NCI-H748 (cell line): ENCODE data around the gene PLEKHG3.

Experiments
- DNase-seq: peaks from one replicate; lab custom pipeline; 2025; ENCODE audit not compliant: unreplicated experiment; lab: John Stamatoyannopoulos, UW

PLEKHG3 gene

GRCh38 chr14:64762044-64763034, 58.1 kb downstream of the PLEKHG3 start:
- DNase-seq = peak; percentile 96

GRCh38 chr14:64763085-64763782, 59.0 kb downstream of the PLEKHG3 start:
- DNase-seq = no peak

DNA sequence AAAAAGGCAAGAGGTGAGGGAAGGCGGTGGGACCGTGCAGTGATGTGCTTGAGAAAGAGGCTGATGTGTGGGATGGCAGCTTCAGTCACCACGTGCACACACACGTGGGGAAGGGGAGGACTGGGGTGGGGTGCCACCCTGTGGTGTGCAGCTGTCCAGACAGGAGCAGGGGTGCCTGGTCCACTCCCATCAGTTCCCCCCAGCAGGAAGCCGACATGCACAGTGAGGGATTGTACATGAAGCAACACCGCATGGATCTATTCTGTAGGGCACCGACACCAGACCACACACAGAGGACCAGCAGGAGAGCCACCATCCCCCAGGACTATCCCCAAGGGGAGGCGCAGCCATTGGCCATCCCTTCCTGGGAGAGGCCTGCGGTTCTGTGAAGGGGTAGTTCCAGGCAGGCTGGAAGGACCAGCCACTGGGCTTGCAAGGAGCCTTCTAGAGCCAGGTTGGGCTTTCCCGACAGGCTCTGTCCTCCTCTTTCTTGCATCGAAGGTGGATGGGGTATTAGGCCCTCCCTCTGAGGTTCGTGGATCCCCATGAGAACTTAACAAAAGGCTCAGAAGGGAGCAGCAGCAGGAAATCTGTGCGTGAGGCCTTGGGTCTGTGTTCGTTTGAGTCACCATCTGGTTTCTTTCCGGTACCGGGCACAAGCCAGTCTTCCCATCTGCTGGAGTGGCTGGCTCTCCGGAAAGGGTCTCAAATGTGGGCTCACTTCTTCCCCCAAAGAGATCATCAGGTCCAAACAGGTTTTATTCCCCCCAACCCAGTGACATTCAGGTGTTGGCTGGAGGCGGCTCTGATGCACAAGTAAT, 59.8 kb downstream of the PLEKHG3 start:
- no peak for DNase-seq

- peak; percentile 72 for DNase-seq
Measured at GRCh38 chr14:64764641-64765520, 60.7 kb downstream of the PLEKHG3 start.

DNA sequence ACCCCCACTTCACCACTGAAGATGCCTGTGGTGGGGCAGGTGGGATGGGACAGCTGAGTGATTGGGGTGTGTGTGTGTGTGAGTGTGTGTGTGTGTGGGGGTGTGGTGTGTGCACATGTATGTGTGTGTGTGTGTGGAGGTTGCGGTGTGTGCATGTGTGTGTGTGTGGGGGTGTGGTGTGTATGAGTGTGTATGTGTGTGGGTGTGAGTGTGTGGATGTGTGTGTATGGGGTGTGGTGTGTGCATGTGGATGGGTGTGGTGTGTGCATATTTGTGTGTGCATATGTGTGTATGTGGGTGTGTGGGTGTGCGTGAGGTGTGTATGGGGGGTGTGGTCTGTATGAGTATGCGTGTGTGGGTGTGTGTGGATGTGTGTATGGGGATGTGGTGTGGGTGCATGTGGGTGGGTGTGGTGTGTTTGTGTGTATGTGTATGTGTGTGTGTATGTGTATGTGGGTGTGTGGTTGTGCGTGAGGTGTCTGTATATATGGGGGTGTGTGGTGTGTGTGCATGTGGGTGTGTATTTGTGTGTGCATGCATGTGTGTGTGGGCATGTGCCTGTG, 61.6 kb downstream of the PLEKHG3 start:
- DNase-seq = no peak

DNA sequence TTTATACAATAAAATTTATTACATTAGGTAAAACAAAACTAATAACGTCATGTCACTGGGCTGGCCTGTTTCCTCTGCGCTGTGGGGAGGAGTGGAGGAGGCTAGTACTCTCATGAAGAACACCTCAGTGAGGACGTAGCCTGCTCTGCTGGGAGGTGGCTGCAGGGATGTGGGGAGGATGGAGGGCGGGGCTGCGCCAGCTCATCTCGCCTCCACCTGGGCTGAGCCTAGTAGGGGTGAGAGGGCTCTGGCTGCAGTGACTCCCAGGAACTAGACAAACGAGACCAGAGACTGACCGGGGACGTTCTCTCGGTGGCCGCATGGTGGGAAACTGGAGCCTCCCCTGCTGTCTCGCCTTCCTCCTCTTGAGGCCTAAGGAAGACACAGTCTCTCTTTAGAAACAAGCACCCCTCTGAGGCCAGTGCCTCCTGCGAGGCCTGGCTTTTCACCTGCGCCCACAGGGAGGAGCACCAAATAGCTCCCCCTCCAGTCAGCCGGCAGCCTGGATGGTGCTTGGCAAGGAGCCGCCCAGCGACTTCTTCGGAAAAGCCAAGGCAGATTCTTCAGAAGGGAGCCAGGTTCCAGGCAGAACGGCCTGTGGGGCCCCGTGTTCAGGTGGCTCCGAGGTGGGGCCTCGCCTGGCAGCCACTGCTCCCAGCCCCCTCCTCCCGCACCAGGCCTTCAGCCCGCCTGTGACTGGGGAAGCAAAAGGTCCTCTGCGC, 62.4 kb downstream of the PLEKHG3 start:
- DNase-seq = no peak

DNA sequence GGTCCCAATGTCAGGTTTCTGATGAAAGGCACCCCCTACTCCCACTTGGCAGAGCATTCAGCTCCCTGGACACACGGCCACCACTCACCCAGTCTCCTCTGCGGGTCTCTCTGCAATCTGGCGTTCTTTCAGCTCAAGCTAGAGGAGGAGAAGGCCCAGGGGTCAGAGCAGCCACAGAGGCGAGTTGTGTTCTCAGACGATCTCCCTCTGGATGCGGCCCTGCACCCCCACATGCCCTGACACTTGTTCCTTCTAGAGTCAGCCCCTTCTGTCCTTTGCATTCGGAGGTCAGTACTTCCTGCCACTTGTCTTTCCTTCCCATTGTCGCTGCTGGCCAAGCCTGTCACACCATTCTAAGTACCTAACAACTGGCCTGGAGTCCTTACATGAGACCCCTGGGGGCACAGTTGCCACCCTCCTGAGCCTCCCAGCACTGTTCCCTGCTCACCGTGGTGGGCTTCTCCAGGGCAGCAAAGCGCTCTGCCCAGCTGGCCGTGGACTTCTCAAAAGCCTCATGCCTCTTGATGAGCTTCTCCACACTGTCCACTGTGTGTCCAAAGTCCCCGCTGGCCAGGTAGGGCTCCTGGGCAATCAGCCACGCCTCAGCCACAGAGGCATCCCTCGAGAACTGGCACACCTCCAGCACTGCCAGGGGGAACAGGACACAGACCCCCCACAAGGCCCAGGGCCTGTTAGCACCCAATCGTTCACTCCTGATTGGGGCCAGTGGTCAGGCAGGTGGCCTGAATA, 63.2 kb downstream of the PLEKHG3 start:
- no peak for DNase-seq

DNA sequence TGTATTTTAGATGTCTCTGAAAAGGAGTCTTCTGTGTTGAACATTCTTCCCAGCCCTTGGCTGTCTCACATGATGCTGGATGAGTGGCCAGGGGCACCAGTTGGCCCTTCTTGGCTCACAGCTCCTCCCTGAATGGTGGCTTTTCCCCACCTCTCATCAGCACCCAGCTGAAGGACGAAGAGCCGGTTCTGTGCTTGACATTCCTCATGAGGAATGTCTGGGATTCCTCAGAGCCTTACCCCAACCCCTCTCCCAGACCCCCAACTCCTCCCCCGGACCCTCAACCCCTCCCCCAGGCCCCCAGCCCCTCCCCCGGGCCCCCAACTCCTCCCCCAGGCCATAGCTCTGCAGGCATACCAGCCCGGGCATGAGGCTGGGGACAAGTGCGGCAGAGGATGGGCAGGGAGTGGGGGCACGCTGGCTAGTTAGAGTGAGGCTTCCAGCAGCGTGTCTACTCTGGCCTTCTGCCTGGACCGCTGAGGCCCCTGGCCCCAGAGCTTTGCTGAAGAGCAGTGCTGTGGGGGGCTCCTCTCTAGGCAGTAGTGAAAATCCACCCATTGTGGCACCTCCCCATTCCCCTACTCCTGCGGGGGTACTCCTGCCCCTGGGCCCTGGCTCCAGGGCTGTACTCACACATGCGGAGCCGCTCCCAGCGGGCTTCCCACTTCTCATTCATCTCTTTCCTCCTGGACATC, 64.3 kb downstream of the PLEKHG3 start:
- DNase-seq = no peak

DNA sequence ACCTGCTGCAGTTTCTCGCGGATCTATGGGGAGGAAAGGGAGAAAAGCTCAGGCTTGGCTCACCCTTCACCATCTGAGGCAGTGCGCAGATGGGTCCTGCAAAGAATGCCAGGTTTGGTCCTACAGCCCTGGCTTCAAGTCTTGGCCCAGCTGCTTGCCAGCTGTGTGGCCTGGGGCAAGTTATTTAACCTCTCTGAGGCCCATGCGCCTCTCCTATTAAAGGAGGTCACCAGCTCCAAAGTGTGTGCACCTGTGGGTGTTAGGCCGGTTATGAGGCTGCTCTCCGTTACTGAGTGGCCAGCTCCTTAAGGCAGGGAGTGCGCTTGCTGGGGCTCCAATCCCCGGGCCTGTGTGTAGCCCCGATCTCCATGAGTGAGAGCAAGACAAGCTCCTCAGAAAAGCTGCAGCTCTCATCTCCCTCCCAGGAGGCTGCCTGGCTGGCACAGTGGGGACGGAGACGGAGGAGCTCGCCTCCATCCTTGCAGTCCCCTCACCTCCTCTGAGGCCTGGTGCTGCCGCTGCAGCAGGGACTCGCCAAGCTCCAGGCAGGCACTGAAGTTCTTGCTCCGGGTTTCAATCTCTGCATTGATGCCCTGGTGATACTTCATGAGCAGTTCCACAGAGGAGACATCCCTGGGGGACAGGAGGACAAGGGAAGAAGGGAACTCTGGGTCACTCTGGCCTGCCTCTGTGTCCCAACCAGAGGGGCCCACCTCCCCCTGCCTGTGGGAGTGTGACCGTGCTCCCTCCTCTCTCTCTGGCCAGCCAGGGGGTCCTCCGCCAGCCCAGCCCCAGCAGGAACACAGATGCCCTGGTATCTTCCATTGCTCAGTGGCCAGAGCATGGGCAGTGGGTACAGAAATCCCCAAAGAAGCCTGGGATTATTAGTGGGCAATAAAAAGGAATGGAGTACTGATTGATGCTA, 65.1 kb downstream of the PLEKHG3 start:
- no peak for DNase-seq

DNA sequence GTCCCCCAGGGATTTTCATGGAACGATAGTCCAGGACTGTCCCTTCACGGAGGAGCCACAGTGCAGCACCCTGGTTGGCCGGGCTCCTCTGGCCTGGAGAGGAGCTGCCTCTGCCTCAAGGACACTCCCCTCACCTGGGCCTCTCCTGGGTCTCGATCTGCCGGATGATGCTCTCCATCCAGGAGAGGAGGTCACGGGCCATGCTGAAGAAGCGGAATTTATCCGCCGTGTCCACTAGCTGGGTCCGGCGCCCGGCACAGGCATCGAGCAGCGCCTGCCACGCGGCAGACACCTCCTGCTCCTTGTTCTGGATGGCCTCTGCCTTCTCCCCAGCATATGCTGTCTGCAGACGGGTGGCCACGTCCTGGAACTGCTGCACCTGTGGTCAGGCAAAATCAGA, 66.5 kb downstream of the PLEKHG3 start:
- no peak for DNase-seq

GRCh38 chr14:64771161-64771560, 66.9 kb downstream of the PLEKHG3 start:
- DNase-seq = no peak

- no peak for DNase-seq
Measured at GRCh38 chr14:64772397-64772950, 68.2 kb downstream of the PLEKHG3 start.

GRCh38 chr14:64773046-64773445, 68.8 kb downstream of the PLEKHG3 start:
- DNase-seq = no peak

- DNase-seq = no peak
Measured at GRCh38 chr14:64773577-64773976, 69.4 kb downstream of the PLEKHG3 start.

DNA sequence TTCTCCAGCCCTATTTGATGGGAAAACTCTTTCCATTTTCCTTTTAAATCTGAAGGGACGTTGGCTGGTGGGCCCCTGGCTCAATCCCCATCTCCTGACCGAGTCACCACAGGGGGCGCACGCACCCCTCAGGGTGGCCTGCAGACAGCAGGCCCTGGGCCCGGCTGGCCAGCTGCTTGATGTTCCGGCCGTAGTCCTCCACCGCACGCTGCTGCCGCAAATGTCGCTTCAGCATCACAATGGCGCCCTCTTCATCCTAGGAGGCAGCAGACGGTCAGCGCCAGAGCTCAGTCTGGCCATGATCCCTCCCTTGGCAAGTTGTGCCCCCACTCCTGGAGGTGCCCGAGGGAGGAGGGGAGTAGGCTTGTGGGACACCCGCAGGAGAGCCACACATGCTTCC, 70.0 kb downstream of the PLEKHG3 start:
- DNase-seq = no peak

GRCh38 chr14:64775081-64775777, 71.0 kb downstream of the PLEKHG3 start:
- no peak for DNase-seq
